Common myeloid progenitor, CD34-positive (primary cell): ENCODE measurements around the gene TOR1AIP2.

Experiments used
- CTCF ChIA-PET: fragments of 350-600 bp; sonication (Branson Sonifier 250); formaldehyde crosslinking; loops from one replicate; lab custom pipeline; 2021; ENCODE audit warnings: antibody characterized with exemption; lab: Charles Lee
- POLR2A ChIA-PET: fragments of 350-600 bp; sonication (Branson Sonifier 250); formaldehyde crosslinking; loops from one replicate; lab custom pipeline; 2021; ENCODE audit warnings: antibody characterized with exemption; lab: Charles Lee
- DNase-seq, 3 donors: peaks; one replicate each; pipeline versions ENCODE4 v3.0.0 to v3.0.0-alpha.2; 2013
- H3K27ac ChIP-seq, 2 experiments: 1 replicate in 1 of 2; 2 replicates in 1 of 2; pipeline ENCODE4 v1.7.0; 2013; ENCODE audit warnings: inconsistent platforms in 2 of 2, low read length in 2 of 2, mild to moderate bottlenecking in 2 of 2, low read depth in 1 of 2, moderate library complexity in 1 of 2; ENCODE audit not compliant: severe bottlenecking in 2 of 2, insufficient read depth in 1 of 2, poor library complexity in 1 of 2
- H3K27me3 ChIP-seq, 5 experiments: replicated peaks in 2 of 5; 1 replicate in 3 of 5; 2 replicates in 2 of 5; pipeline versions ENCODE4 v1.6.1 to v1.7.0; 2013; ENCODE audit warnings: low read length in 4 of 5, mild to moderate bottlenecking in 2 of 5, moderate library complexity in 2 of 5, inconsistent platforms in 1 of 5; ENCODE audit not compliant: insufficient read depth in 5 of 5, control insufficient read depth in 4 of 5
- H3K36me3 ChIP-seq, 4 experiments: 1 replicate in 2 of 4; 2 replicates in 2 of 4; pipeline versions ENCODE4 v1.6.1 to v1.7.0; 2013; ENCODE audit warnings: low read length in 3 of 4, control low read depth in 1 of 4, mild to moderate bottlenecking in 1 of 4; ENCODE audit not compliant: control insufficient read depth in 4 of 4, insufficient read depth in 4 of 4
- H3K4me1 ChIP-seq, 4 experiments: 1 replicate in 3 of 4; 2 replicates in 1 of 4; pipeline versions ENCODE4 v1.6.1 to v1.7.1; 2013; ENCODE audit warnings: low read length in 3 of 4, mild to moderate bottlenecking in 3 of 4, control low read depth in 1 of 4, inconsistent platforms in 1 of 4, moderate library complexity in 1 of 4; ENCODE audit not compliant: control insufficient read depth in 4 of 4, insufficient read depth in 4 of 4; ENCODE audit errors: control extremely low read depth in 1 of 4
- H3K4me3 ChIP-seq, 7 experiments: 1 replicate in 4 of 7; 2 replicates in 3 of 7; pipeline versions ENCODE4 v1.5.1 to v1.7.0; 2013; ENCODE audit warnings: mild to moderate bottlenecking in 7 of 7, low read length in 6 of 7, moderate library complexity in 6 of 7, inconsistent platforms in 2 of 7, low read depth in 2 of 7, control low read depth in 1 of 7; ENCODE audit not compliant: insufficient read depth in 4 of 7, control insufficient read depth in 1 of 7; ENCODE audit errors: extremely low read depth in 1 of 7
- H3K9me3 ChIP-seq, 5 experiments: 1 replicate in 4 of 5; 2 replicates in 1 of 5; pipeline versions ENCODE4 v1.6.1 to v1.7.1; 2013; ENCODE audit warnings: low read length in 4 of 5, mild to moderate bottlenecking in 2 of 5, inconsistent platforms in 1 of 5, low read depth in 1 of 5, moderate library complexity in 1 of 5; ENCODE audit not compliant: control insufficient read depth in 4 of 5, insufficient read depth in 2 of 5; ENCODE audit errors: control extremely low read depth in 1 of 5
- WGBS: methylation state at CpG from one replicate; pipeline ENCODE4 v1.1.5; 2013; ENCODE audit not compliant: insufficient coverage; 5-methylcytosine and 5-hydroxymethylcytosine counted together

Gene TOR1AIP2

GRCh38 chr1:179816196-179816960 lies 61.2 kb downstream of the TOR1AIP2 start:
- 85% methylated on average over 11 of the region's 17 CpGs for WGBS

GRCh38 chr1:179815641-179816040 lies 62.0 kb downstream of the TOR1AIP2 start:
- WGBS, result 50% methylated on average over 4 of the region's 5 CpGs
- DNase-seq, result no peak
- Histone ChIP-seq H3K27me3 (peaks cover 0 to 4% (median 0%) of the 10 kb centered on the region in 5 experiments), H3K4me1 (peaks cover 0 to 14% (median 13%) of the 10 kb centered on the region in 4 experiments), H3K9me3 (no peaks in the 10 kb centered on the region), H3K36me3 (no peaks in the 10 kb centered on the region), H3K4me3 (peak overlapping the region in 6 of 7 experiments; percentile 62 to 84 (median 68)), H3K27ac (no peak overlapping the region)
- ChIA-PET POLR2A (interaction anchor here (1.2 kb wide), 1 partner anchor 106 kb away, joined by 3 read pairs; no protein-coding TSS in a partner anchor), CTCF (interaction anchor here (0.9 to 16.4 kb wide), 11 partner anchors 8 to 1197 kb away, joined by 3 to 561 read pairs (median 6); no protein-coding TSS in a partner anchor)

More at GRCh38 chr1:179816196-179816960, 61.2 kb downstream of the TOR1AIP2 start:
- H3K27me3 ChIP-seq, result peaks cover 0 to 4% (median 0%) of the 10 kb centered on the region in 5 experiments
- H3K4me3 ChIP-seq, result no peak overlapping the region
- CTCF ChIA-PET, result interaction anchor here (16.4 kb wide), 1 partner anchor 111 kb away, joined by 561 read pairs; no protein-coding TSS in a partner anchor
- H3K4me1 ChIP-seq, result peaks cover 0 to 14% (median 13%) of the 10 kb centered on the region in 4 experiments
- no peaks in the 10 kb centered on the region for H3K9me3 ChIP-seq
- no peak overlapping the region for H3K27ac ChIP-seq
- POLR2A ChIA-PET, result interaction anchor here (0.6 to 1.2 kb wide), 2 partner anchors 59 to 107 kb away, joined by 3 read pairs; no protein-coding TSS in a partner anchor
- no peaks in the 10 kb centered on the region for H3K36me3 ChIP-seq
- no peak for DNase-seq

- CTCF ChIA-PET, result interaction anchor here (0.6 to 16.4 kb wide), 26 partner anchors 9 to 1198 kb away, joined by 3 to 561 read pairs (median 4); no protein-coding TSS in a partner anchor
- WGBS, result 4% methylated on average over 16 of the region's 16 CpGs
- peaks cover 0 to 5% (median 0%) of the 10 kb centered on the region in 5 experiments for H3K27me3 ChIP-seq
- H3K27ac ChIP-seq, result no peak overlapping the region
- H3K9me3 ChIP-seq, result no peaks in the 10 kb centered on the region
- no peaks in the 10 kb centered on the region for H3K36me3 ChIP-seq
- H3K4me3 ChIP-seq, result peak overlapping the region in 6 of 7 experiments; percentile 49 to 84 (median 68)
- DNase-seq, result no peak
- POLR2A ChIA-PET, result interaction anchor here (0.6 to 0.7 kb wide), 3 partner anchors 10 to 202 kb away, joined by 3 to 4 read pairs (median 3); no protein-coding TSS in a partner anchor
- H3K4me1 ChIP-seq, result peaks cover 0 to 14% (median 13%) of the 10 kb centered on the region in 4 experiments
These were observed 63.1 kb downstream of the TOR1AIP2 start for GRCh38 chr1:179814546-179814838.

GRCh38 chr1:179813626-179814545 lies 63.7 kb downstream of the TOR1AIP2 start:
- no peaks in the 10 kb centered on the region for H3K9me3 ChIP-seq

GRCh38 chr1:179812501-179813292 lies 64.9 kb downstream of the TOR1AIP2 start:
- Histone ChIP-seq H3K27me3 (peaks cover 0 to 6% (median 0%) of the 10 kb centered on the region in 5 experiments), H3K9me3 (no peaks in the 10 kb centered on the region), H3K4me3 (no peak overlapping the region), H3K4me1 (peaks cover 0 to 14% (median 13%) of the 10 kb centered on the region in 4 experiments), H3K36me3 (no peaks in the 10 kb centered on the region), H3K27ac (no peak overlapping the region)
- CTCF ChIA-PET, result interaction anchor here (0.7 to 16.4 kb wide), 5 partner anchors 8 to 108 kb away, joined by 3 to 561 read pairs (median 4); no protein-coding TSS in a partner anchor
- 92% methylated on average over 35 of the region's 37 CpGs for WGBS
- no peak for DNase-seq
- POLR2A ChIA-PET, result no interaction called here

More at GRCh38 chr1:179813626-179814545, 63.7 kb downstream of the TOR1AIP2 start:
- Histone ChIP-seq H3K4me3 (peak overlapping the region in 4 of 7 experiments; percentile 66 to 84 (median 70)), H3K36me3 (no peaks in the 10 kb centered on the region), H3K27me3 (peaks cover 0 to 6% (median 0%) of the 10 kb centered on the region in 5 experiments), H3K27ac (no peak overlapping the region), H3K4me1 (peaks cover 0 to 14% (median 13%) of the 10 kb centered on the region in 4 experiments)
- no peak for DNase-seq
- 86% methylated on average over 21 of the region's 28 CpGs for WGBS
- ChIA-PET CTCF (interaction anchor here (0.6 to 16.4 kb wide), 24 partner anchors 8 to 434 kb away, joined by 3 to 561 read pairs (median 5); no protein-coding TSS in a partner anchor), POLR2A (interaction anchor here (0.6 kb wide), 3 partner anchors 10 to 201 kb away, joined by 3 read pairs; no protein-coding TSS in a partner anchor)

- 92% methylated on average over 7 of the region's 7 CpGs for WGBS
- Histone ChIP-seq H3K9me3 (no peaks in the 10 kb centered on the region), H3K4me1 (peaks cover 0 to 11% (median 8%) of the 10 kb centered on the region in 4 experiments), H3K27ac (no peak overlapping the region), H3K27me3 (peaks cover 0 to 5% (median 0%) of the 10 kb centered on the region in 5 experiments), H3K4me3 (no peak overlapping the region), H3K36me3 (no peaks in the 10 kb centered on the region)
- no peak for DNase-seq
- POLR2A ChIA-PET, result interaction anchor here (1.9 kb wide), 1 partner anchor 100 kb away, joined by 8 read pairs; no protein-coding TSS in a partner anchor
- CTCF ChIA-PET, result interaction anchor here (0.7 to 16.4 kb wide), 24 partner anchors 10 to 457 kb away, joined by 3 to 561 read pairs (median 6); no protein-coding TSS in a partner anchor
These were observed 67.3 kb downstream of the TOR1AIP2 start for GRCh38 chr1:179810367-179810715.
